ENCODE data around the gene FOXA2.

- TF ChIP-seq CTCF (IDR thresholded peaks at IDR 0.05) (no peak), ZFX (IDR thresholded peaks at IDR 0.05; ENCODE audit: borderline replicate concordance) (no peak)
Observed at GRCh38 chr20:22630701-22631100, 46.3 kb upstream of the FOXA2 start.

Measured in 22Rv1 (cell line).